GM10266 (cell line): Measurements from ENCODE around the gene SIGLEC1.

ENCODE experiments used
- DNase-seq: peaks from one replicate; pipeline ENCODE4 v3.0.0; 2012; ENCODE audit errors: extremely low spot score
- TF ChIP-seq, protein P1 (sequence below): IDR thresholded peaks from 2 replicates; pipeline ENCODE4 v1.5.1; 2012; ENCODE audit warnings: mild to moderate bottlenecking, low read depth; ENCODE audit not compliant: control insufficient read depth, insufficient read depth; ENCODE audit errors: missing control alignments

SIGLEC1 gene

DNA sequence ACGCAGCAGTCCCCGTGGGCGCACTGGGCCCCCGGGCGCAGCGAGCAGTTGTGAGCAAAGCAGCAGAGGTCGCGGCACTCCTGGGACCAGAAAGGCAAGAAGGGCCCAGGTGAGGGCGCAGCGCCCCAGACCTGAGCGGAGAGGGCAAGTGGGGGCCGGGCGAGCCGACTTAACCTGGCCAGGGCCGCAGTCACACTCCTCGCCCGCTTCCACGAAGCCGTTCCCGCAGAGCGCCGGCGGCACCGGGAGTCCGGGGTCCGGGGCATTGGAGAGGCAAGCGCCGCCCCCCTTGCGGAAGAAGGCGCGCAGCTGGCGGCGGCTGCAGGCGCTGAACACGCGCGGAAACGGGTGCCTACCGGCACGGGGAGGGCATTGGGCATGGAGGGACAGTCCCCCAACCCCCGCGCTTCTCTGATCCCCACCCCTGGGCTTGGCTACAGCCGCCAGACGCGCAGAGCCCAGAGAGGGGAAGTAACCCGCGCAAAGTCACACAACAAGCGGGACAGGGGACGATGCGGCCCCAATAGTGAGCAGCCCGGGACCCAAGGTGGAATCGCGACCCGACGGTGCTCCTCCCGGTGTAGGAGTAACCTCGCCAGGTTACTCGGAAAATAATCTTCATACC lies 39.7 kb downstream of the SIGLEC1 start:
- no peak for DNase-seq
- TF ChIP-seq, protein P1, sequence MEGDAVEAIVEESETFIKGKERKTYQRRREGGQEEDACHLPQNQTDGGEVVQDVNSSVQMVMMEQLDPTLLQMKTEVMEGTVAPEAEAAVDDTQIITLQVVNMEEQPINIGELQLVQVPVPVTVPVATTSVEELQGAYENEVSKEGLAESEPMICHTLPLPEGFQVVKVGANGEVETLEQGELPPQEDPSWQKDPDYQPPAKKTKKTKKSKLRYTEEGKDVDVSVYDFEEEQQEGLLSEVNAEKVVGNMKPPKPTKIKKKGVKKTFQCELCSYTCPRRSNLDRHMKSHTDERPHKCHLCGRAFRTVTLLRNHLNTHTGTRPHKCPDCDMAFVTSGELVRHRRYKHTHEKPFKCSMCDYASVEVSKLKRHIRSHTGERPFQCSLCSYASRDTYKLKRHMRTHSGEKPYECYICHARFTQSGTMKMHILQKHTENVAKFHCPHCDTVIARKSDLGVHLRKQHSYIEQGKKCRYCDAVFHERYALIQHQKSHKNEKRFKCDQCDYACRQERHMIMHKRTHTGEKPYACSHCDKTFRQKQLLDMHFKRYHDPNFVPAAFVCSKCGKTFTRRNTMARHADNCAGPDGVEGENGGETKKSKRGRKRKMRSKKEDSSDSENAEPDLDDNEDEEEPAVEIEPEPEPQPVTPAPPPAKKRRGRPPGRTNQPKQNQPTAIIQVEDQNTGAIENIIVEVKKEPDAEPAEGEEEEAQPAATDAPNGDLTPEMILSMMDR = no peak

DNA sequence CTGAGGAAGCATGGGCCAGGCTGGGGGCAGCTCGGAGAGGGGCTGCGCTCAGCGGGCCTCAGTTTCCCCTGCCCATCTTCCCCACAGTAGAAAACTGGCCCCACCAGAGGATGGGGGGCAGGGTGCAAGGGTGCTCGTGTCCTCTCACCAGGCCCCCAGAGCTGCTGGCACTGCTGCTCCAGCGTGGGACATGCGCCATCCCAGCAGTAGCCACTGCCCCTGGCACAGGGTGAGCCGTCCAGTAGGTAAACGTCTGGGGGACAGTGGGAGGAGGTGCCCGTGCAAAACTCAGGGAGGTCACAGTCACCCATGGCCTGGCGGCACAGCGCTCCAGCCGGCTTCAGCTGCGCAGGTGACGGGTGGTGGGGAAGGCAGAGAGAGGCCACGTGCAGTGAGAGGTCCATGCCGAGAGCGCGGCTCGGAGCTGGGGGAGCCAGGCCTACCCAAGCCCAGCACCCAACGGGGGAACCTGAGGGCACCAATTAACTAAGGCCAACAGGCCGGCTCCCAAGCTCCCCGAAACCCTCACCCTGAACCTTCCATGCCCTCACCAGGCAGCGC lies 40.3 kb downstream of the SIGLEC1 start:
- no peak for DNase-seq
- TF ChIP-seq, protein P1 = no peak

DNA sequence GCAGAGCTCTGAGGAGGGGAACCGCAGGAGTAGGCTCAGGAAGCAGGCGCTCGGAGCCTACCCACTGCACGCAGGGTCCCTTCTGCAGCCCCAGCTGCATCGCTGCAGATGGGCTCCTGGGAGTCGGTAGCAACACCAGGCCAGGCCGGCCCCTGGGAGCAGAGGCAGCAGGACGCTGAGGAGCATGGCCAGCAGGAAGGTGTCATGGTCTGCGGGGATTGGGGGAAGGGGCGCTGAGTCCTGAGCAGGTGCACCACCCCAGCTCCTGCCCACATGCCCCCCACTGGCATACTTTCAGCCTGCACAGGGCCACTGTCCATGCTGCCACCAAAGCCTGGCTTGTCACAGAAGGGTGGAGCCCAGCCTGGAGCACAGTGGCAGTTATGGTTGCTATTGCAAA lies 41.5 kb downstream of the SIGLEC1 start:
- TF ChIP-seq, protein P1 = no peak
- DNase-seq = no peak

DNA sequence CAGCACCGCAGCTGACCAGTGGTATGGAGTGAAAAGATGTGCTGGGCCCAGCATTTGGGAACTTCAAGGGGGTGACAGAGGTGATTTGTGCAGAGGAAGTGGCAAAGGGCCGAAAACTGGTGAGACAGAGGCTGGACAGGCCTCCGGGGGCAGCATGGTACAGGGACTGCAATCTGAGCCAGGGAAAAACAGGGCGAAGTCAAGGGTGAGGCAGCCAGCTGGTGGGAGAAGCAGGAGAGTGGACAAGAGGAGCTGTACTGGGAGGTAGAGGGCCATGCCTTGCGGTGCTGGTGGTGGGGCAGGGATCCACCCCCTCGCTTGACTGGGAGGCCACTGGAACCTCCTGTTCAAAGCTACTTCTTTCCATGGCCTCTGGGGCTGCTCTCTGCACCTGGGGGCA lies 41.9 kb downstream of the SIGLEC1 start:
- TF ChIP-seq, protein P1 = no peak
- DNase-seq = no peak

DNA sequence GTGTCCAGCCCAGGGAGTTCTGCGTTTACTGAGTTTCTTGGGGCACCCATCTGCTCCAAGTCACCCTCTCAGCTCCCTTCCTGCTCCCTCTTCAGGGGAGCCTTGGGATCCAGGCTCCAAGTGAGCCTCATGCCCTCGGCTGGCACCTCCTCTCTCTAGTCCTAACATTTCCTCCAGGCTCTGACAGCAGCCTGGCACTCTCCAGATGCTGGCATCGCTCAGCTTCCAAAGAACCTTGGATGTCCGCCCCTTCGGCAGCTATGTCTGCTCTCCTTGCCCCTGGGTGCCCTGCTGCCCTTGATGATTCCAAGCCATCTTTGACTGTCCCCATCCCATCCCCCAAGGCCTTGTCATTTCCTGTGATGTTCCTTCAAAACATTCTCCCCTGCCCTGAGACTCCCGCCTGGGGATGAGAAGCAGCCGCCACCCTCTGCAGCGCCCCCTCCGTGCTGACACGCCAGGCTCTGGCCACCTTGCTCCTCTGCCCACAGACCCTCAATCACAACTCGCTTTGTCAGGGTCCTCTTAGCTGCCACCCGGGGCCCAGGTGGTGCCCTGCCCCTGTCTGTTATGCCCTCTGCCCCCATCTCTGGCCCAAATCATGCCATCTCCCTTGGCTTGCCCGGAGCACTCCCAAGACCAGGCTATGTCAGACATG lies 42.6 kb downstream of the SIGLEC1 start:
- TF ChIP-seq, protein P1 = no peak
- DNase-seq = no peak

DNA sequence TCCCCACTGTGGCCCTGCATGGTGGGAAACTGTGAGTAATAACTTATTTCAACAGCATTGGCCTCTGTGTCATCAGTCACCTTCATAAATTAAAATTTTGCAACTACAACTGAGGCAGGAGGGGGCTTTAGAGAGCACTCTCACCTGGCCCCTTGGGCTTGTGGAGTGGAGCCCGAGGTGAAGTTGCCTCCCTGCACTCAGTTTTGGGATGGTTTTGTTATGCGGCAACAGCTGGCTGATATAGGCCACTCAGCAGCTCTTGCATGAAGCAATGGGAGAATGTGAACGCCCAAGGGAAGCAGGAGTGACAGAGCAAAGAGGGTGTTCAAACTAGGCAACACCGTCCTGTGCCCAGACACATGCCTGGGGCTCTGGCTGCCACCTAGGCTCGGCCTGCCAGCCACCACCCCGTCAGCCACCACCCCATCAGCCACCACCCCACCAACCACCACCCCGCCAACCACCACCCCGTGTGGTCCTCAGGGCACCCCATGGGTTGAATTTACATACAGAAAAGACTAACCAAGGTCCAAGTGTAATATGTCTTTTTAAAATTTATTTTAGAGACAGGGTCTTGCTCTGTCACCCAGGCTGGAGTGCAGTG lies 44.9 kb downstream of the SIGLEC1 start:
- TF ChIP-seq, protein P1 = no peak
- no peak for DNase-seq

DNA sequence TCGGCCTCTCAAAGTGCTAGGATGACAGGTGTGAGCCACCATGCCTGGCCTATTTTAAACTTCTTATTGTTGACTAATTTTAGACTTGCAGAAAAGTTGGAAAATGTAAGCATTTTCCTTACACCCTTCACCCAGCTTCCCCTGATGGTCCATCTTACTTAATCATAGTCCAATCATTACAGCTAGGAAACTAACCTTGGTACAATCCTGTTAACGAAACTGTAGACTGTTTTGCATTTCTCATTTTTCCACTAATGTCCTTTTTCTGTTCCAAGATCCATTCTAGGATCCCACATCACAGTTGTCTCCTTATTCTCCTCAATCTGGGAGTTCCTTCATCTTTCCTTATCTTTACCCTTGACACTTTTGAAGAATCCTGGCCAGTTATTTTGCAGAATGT lies 48.5 kb downstream of the SIGLEC1 start:
- no peak for DNase-seq
- TF ChIP-seq, protein P1 = no peak
